ENCODE measurements around the gene FAF1. TPM values are rescaled to one million over a fixed set of nuclear protein-coding genes. Genes with fewer than 3 reads are reported as not detected.

FAF1 gene
- total and polyA plus RNA-seq, 4 donors, result 52.9 to 66.9 (median 61.6) TPM

- H3K4me3 ChIP-seq (ENCODE audit: low read depth, low read length), result no peak overlapping the region
- H3K27ac ChIP-seq (ENCODE audit: low read depth, low read length), result no peak overlapping the region
- no peak for DNase-seq (ENCODE audit: low read depth in 4 of 6, low spot score in 6 of 6)
- H3K27me3 ChIP-seq (ENCODE audit: control insufficient read depth, insufficient read depth, low read length), result peaks cover 88% of the 10 kb centered on the region
- no peaks in the 10 kb centered on the region for H3K9me3 ChIP-seq (ENCODE audit: control insufficient read depth, insufficient read depth, low read length)
- H3K4me1 ChIP-seq (ENCODE audit: control insufficient read depth, insufficient read depth, low read length), result peaks cover 48% of the 10 kb centered on the region
- no peaks in the 10 kb centered on the region for H3K36me3 ChIP-seq (ENCODE audit: control insufficient read depth, insufficient read depth, low read length)
- WGBS (ENCODE audit: insufficient coverage), result under 1% methylated on average over 25 of the region's 25 CpGs
Measured at GRCh38 chr1:50416150-50416527, 543.9 kb downstream of the FAF1 start.

- peak in 1 of 6 donors; percentile 26 for DNase-seq (ENCODE audit: low read depth in 4 of 6, low spot score in 6 of 6)
- Histone ChIP-seq H3K4me3 (ENCODE audit: low read depth, low read length) (no peak overlapping the region), H3K4me1 (ENCODE audit: control insufficient read depth, insufficient read depth, low read length) (peaks cover 43% of the 10 kb centered on the region), H3K36me3 (ENCODE audit: control insufficient read depth, insufficient read depth, low read length) (no peaks in the 10 kb centered on the region), H3K27ac (ENCODE audit: low read depth, low read length) (no peak overlapping the region), H3K9me3 (ENCODE audit: control insufficient read depth, insufficient read depth, low read length) (no peaks in the 10 kb centered on the region), H3K27me3 (ENCODE audit: control insufficient read depth, insufficient read depth, low read length) (peaks cover 85% of the 10 kb centered on the region)
- 2% methylated on average over 52 of the region's 56 CpGs for WGBS (ENCODE audit: insufficient coverage)
Measured at GRCh38 chr1:50415235-50416149, 544.6 kb downstream of the FAF1 start.

GRCh38 chr1:50414853-50415234, 545.2 kb downstream of the FAF1 start:
- 27% methylated on average over 5 of the region's 7 CpGs for WGBS (ENCODE audit: insufficient coverage)
- H3K36me3 ChIP-seq (ENCODE audit: control insufficient read depth, insufficient read depth, low read length), result no peaks in the 10 kb centered on the region
- H3K27ac ChIP-seq (ENCODE audit: low read depth, low read length), result no peak overlapping the region
- peaks cover 78% of the 10 kb centered on the region for H3K27me3 ChIP-seq (ENCODE audit: control insufficient read depth, insufficient read depth, low read length)
- peaks cover 40% of the 10 kb centered on the region for H3K4me1 ChIP-seq (ENCODE audit: control insufficient read depth, insufficient read depth, low read length)
- no peak for DNase-seq (ENCODE audit: low read depth in 4 of 6, low spot score in 6 of 6)
- no peak overlapping the region for H3K4me3 ChIP-seq (ENCODE audit: low read depth, low read length)
- H3K9me3 ChIP-seq (ENCODE audit: control insufficient read depth, insufficient read depth, low read length), result no peaks in the 10 kb centered on the region

GRCh38 chr1:50412813-50413476, 547.1 kb downstream of the FAF1 start:
- Histone ChIP-seq H3K9me3 (ENCODE audit: control insufficient read depth, insufficient read depth, low read length) (peaks cover 1% of the 10 kb centered on the region), H3K4me1 (ENCODE audit: control insufficient read depth, insufficient read depth, low read length) (peaks cover 26% of the 10 kb centered on the region), H3K4me3 (ENCODE audit: low read depth, low read length) (no peak overlapping the region), H3K27me3 (ENCODE audit: control insufficient read depth, insufficient read depth, low read length) (peaks cover 62% of the 10 kb centered on the region), H3K36me3 (ENCODE audit: control insufficient read depth, insufficient read depth, low read length) (no peaks in the 10 kb centered on the region), H3K27ac (ENCODE audit: low read depth, low read length) (no peak overlapping the region)
- WGBS (ENCODE audit: insufficient coverage), result 86% methylated on average over 1 of the region's 1 CpG
- no peak for DNase-seq (ENCODE audit: low read depth in 4 of 6, low spot score in 6 of 6)

GRCh38 chr1:50405814-50406213, 554.3 kb downstream of the FAF1 start:
- Histone ChIP-seq H3K4me1 (ENCODE audit: control insufficient read depth, insufficient read depth, low read length) (no peaks in the 10 kb centered on the region), H3K4me3 (ENCODE audit: low read depth, low read length) (no peak overlapping the region), H3K9me3 (ENCODE audit: control insufficient read depth, insufficient read depth, low read length) (peaks cover 1% of the 10 kb centered on the region), H3K27me3 (ENCODE audit: control insufficient read depth, insufficient read depth, low read length) (no peaks in the 10 kb centered on the region), H3K27ac (ENCODE audit: low read depth, low read length) (no peak overlapping the region), H3K36me3 (ENCODE audit: control insufficient read depth, insufficient read depth, low read length) (no peaks in the 10 kb centered on the region)
- DNase-seq (ENCODE audit: low read depth in 4 of 6, low spot score in 6 of 6), result no peak
- 100% methylated on average over 1 of the region's 4 CpGs for WGBS (ENCODE audit: insufficient coverage)

GRCh38 chr1:50393522-50394120, 566.4 kb downstream of the FAF1 start:
- H3K4me1 ChIP-seq (ENCODE audit: control insufficient read depth, insufficient read depth, low read length), result no peaks in the 10 kb centered on the region
- H3K27ac ChIP-seq (ENCODE audit: low read depth, low read length), result no peak overlapping the region
- no peaks in the 10 kb centered on the region for H3K36me3 ChIP-seq (ENCODE audit: control insufficient read depth, insufficient read depth, low read length)
- WGBS (ENCODE audit: insufficient coverage), result no CpG with 5 or more reads among the region's 2 CpGs
- H3K4me3 ChIP-seq (ENCODE audit: low read depth, low read length), result no peak overlapping the region
- DNase-seq (ENCODE audit: low read depth in 4 of 6, low spot score in 6 of 6), result no peak
- H3K27me3 ChIP-seq (ENCODE audit: control insufficient read depth, insufficient read depth, low read length), result no peaks in the 10 kb centered on the region
- H3K9me3 ChIP-seq (ENCODE audit: control insufficient read depth, insufficient read depth, low read length), result peaks cover 3% of the 10 kb centered on the region

Small RNAs within 50 kb of the gene (small RNA-seq; reads per million reads assigned to genes)
- not detected for gene RNU6-1026P (ENCODE audit: low replicate concordance)

Other genes with a start within 250 kb of the FAF1 start
- 10 to 100 TPM; 17.1 to 18.9 TPM for gene CDKN2C, start 10.0 kb upstream of the FAF1 start, total RNA-seq
- 10 to 100 TPM; 17.8 to 20.4 TPM for gene CDKN2C, start 10.0 kb upstream of the FAF1 start, polyA plus RNA-seq (ENCODE audit: insufficient read length in 2 of 2)
- not detected for gene C1orf185, start 142.0 kb upstream of the FAF1 start, total RNA-seq
- not detected for gene C1orf185, start 142.0 kb upstream of the FAF1 start, polyA plus RNA-seq (ENCODE audit: insufficient read length in 2 of 2)

Measured in spinal cord (tissue), 10 donors.